ENCODE measurements around the gene EFNA5. TPM values are rescaled to one million over a fixed set of nuclear protein-coding genes. Genes with fewer than 3 reads are reported as not detected.

Gene EFNA5
- total RNA-seq, 2 donors from 2014 or later, result 5.6 to 7.2 TPM

DNA sequence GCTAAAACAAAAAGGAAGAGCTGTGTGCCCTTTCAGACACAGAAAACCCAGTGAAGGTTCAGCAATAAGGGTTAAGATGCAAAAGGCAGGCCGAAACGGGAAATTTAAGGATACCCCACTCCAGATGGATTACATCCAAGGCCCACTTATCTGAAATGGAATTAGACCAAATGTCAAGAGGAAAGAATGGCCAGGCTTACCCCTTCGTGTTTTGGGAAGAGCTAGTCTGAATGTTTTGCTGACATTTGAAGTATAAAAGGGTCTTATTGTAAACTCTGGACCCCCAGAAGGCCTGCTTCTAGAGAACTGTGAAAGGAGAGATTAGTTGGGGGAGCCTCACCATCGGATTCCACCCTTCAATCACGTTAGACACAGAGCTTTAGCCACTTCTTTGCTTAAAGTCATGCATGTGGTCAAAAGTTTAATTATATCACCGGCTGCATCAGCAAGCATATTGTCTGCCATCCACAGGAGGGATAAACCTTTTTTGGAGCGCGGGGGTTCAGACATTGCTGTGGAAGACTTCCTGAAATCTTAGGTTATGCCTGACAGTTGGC, 93.3 kb downstream of the EFNA5 start:
- H3K36me3 ChIP-seq, result no peaks in the 10 kb centered on the region
- no peak overlapping the region for H3K4me3 ChIP-seq
- H3K27ac ChIP-seq, result no peak overlapping the region
- no peaks in the 10 kb centered on the region for H3K27me3 ChIP-seq (replicated peaks; ENCODE audit: insufficient read depth)
- no peaks in the 10 kb centered on the region for H3K9me3 ChIP-seq
- WGBS, result 77% methylated on average over 8 of the region's 8 CpGs
- TF ChIP-seq POLR2A (IDR thresholded peaks at IDR 0.05), result no peak
- TF ChIP-seq, protein P1, sequence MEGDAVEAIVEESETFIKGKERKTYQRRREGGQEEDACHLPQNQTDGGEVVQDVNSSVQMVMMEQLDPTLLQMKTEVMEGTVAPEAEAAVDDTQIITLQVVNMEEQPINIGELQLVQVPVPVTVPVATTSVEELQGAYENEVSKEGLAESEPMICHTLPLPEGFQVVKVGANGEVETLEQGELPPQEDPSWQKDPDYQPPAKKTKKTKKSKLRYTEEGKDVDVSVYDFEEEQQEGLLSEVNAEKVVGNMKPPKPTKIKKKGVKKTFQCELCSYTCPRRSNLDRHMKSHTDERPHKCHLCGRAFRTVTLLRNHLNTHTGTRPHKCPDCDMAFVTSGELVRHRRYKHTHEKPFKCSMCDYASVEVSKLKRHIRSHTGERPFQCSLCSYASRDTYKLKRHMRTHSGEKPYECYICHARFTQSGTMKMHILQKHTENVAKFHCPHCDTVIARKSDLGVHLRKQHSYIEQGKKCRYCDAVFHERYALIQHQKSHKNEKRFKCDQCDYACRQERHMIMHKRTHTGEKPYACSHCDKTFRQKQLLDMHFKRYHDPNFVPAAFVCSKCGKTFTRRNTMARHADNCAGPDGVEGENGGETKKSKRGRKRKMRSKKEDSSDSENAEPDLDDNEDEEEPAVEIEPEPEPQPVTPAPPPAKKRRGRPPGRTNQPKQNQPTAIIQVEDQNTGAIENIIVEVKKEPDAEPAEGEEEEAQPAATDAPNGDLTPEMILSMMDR (IDR thresholded peaks at IDR 0.05), result no peak
- TF ChIP-seq POLR2AphosphoS5 (IDR thresholded peaks at IDR 0.05), result no peak
- no peak for DNase-seq (ENCODE audit: low spot score)
- intact Hi-C loops (cut with DNase I), result loop anchor here (10.0 kb wide), 3 partner anchors 97 to 513 kb away; partner anchors contain the start of gene EFNA5
- no peaks in the 10 kb centered on the region for H3K4me1 ChIP-seq (replicated peaks)

DNA sequence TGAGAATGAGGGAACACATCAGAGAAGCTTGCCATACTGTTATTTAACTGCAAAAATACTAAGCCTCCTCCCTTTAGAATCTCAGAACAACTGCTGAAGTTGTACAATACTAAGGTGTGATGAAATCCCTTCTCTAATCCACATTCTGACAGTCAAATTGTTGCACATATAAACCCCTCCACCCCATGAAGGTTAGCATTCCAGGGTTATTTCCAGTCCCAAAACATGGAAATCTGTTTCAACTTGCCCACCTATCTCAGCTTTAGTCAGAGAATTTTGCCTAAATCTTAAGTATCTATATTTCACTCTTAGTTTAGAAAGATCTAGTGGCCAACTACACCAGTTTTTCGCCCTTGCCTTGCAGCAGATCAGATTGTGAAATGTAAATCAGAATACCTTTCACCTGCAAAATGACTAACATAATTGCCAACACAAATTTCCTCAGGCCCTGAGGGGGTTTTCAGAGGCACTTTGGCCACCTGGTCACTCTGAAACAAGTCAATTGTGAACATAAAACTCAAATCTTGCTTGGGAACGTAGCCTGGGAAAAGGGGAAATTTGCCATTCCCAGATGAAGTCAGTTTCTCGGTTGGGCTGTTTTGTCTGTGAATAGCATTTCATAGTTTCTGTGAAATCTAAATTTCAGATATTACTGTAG, 93.9 kb downstream of the EFNA5 start:
- Histone ChIP-seq H3K4me3 (no peak overlapping the region), H3K36me3 (no peaks in the 10 kb centered on the region), H3K27ac (no peak overlapping the region), H3K9me3 (no peaks in the 10 kb centered on the region), H3K4me1 (replicated peaks) (no peaks in the 10 kb centered on the region), H3K27me3 (replicated peaks; ENCODE audit: insufficient read depth) (no peaks in the 10 kb centered on the region)
- TF ChIP-seq POLR2A (IDR thresholded peaks at IDR 0.05) (no peak), POLR2AphosphoS5 (IDR thresholded peaks at IDR 0.05) (no peak)
- TF ChIP-seq, protein P1 (IDR thresholded peaks at IDR 0.05), result no peak
- DNase-seq (ENCODE audit: low spot score), result no peak
- 90% methylated on average over 3 of the region's 3 CpGs for WGBS
- intact Hi-C loops (cut with DNase I), result loop anchor here (10.0 kb wide), 3 partner anchors 98 to 512 kb away; partner anchors contain the start of gene EFNA5

DNA sequence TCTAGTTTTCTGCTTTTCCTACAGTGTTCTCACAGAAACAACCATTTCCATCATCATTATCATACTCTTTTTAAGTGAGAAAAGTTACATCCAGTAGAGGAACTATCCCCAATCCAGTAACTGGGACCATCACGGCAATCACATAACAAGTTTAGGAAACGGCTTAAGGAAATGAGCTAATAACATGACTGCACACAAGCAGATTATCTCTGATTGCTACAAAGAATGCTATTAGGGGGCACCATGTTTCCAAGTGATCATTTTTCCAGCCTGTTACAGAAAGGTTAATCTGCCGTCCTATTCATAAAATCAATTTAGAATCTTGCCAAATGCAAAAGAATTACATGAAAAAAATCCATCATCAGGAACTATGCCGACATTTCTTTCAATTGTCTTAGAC, 94.6 kb downstream of the EFNA5 start:
- intact Hi-C loops (cut with DNase I), result loop anchor here (10.0 kb wide), 3 partner anchors 99 to 511 kb away; partner anchors contain the start of gene EFNA5
- Histone ChIP-seq H3K4me1 (replicated peaks) (no peaks in the 10 kb centered on the region), H3K4me3 (no peak overlapping the region), H3K36me3 (no peaks in the 10 kb centered on the region), H3K27ac (no peak overlapping the region), H3K27me3 (replicated peaks; ENCODE audit: insufficient read depth) (no peaks in the 10 kb centered on the region), H3K9me3 (no peaks in the 10 kb centered on the region)
- 87% methylated on average over 4 of the region's 4 CpGs for WGBS
- DNase-seq (ENCODE audit: low spot score), result no peak
- TF ChIP-seq POLR2AphosphoS5 (IDR thresholded peaks at IDR 0.05) (no peak), POLR2A (IDR thresholded peaks at IDR 0.05) (no peak)
- TF ChIP-seq, protein P1 (IDR thresholded peaks at IDR 0.05), result no peak

DNA sequence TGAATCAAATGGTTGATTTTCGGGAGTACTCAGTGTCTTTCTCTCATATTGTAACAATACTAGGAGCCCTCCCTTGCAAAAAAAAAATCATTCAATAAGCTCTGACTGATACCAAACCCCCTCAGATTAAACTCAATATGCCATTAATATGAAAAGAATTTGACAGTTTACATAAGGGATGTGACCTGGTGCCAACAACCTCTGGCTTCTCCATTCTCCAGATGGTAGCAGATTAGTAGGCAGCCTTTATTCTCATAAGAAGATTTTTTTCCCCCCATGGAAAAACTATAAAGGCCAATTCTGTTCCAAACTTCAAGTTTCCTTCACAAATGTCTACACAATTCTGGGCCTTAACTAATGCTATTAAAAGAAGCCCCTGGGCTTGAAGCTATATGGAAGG, 96.5 kb downstream of the EFNA5 start:
- TF ChIP-seq POLR2AphosphoS5 (IDR thresholded peaks at IDR 0.05) (no peak), POLR2A (IDR thresholded peaks at IDR 0.05) (no peak)
- TF ChIP-seq, protein P1 (IDR thresholded peaks at IDR 0.05), result no peak
- intact Hi-C loops (cut with DNase I), result loop anchor here (10.0 kb wide), 3 partner anchors 101 to 509 kb away; partner anchors contain the start of gene EFNA5
- DNase-seq (ENCODE audit: low spot score), result no peak
- 94% methylated on average over 1 of the region's 1 CpG for WGBS
- Histone ChIP-seq H3K27ac (no peak overlapping the region), H3K4me3 (no peak overlapping the region), H3K27me3 (replicated peaks; ENCODE audit: insufficient read depth) (no peaks in the 10 kb centered on the region), H3K4me1 (replicated peaks) (no peaks in the 10 kb centered on the region), H3K36me3 (no peaks in the 10 kb centered on the region), H3K9me3 (no peaks in the 10 kb centered on the region)

Measured in prostate gland (tissue), 2 donors.